A673 (cell line): ENCODE measurements around the gene CX3CL1.

Experiments used
- EZH2 ChIP-seq: fragments of 200-600 bp; sonication (generic); IDR thresholded peaks from 2 replicates; pipeline ENCODE4 v1.6.1; 2017; ENCODE audit warnings: borderline replicate concordance, low read depth, mild to moderate bottlenecking, mixed read lengths, antibody characterized with exemption, low read length; ENCODE audit not compliant: poor library complexity, severe bottlenecking
- TF ChIP-seq, protein P1 (sequence below): fragments of 300-800, 200-600 bp; sonication (generic); conservative IDR thresholded peaks from 2 replicates; pipeline ENCODE4 v1.5.1; 2017; ENCODE audit warnings: low read depth, mild to moderate bottlenecking, antibody characterized with exemption, low read length, moderate library complexity, mixed read lengths

DNA sequence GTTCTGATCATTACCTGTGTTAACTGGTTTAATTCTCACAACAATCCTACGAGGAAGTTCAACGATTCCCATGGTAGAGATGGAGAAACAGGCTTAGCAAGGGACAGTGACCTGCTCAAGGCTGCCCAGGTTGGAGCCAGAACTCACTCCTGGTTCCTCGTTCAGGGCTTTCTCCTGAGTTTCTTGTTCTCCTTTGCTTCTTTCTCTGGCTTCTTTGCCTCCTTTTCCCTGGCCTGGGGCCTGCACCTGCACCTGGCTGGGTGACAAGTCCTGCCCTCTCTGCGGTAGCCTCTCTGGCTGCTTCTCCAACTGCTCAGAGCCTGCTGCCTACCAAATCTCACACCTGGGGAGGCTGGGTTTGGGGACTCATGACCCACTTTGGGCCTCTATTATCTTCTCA, 10.9 kb upstream of the CX3CL1 start:
- TF ChIP-seq, protein P1, sequence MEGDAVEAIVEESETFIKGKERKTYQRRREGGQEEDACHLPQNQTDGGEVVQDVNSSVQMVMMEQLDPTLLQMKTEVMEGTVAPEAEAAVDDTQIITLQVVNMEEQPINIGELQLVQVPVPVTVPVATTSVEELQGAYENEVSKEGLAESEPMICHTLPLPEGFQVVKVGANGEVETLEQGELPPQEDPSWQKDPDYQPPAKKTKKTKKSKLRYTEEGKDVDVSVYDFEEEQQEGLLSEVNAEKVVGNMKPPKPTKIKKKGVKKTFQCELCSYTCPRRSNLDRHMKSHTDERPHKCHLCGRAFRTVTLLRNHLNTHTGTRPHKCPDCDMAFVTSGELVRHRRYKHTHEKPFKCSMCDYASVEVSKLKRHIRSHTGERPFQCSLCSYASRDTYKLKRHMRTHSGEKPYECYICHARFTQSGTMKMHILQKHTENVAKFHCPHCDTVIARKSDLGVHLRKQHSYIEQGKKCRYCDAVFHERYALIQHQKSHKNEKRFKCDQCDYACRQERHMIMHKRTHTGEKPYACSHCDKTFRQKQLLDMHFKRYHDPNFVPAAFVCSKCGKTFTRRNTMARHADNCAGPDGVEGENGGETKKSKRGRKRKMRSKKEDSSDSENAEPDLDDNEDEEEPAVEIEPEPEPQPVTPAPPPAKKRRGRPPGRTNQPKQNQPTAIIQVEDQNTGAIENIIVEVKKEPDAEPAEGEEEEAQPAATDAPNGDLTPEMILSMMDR = no peak
- TF ChIP-seq EZH2 = no peak
